Calu3 (cell line): Measurements from ENCODE around the gene RASL11A. TPM values are rescaled to one million over a fixed set of nuclear protein-coding genes. Genes with fewer than 3 reads are reported as not detected.

Source experiments
- BruUV-seq: library from RNA; stranded (reverse); fragments of 400-500 nt; replicated peaks from 2 replicates; lab custom pipeline; 2021; lab: Mats Ljungman, UMichigan
- CTCF ChIA-PET: fragments of 300-600 bp; sonication (Branson Sonifier 250); formaldehyde crosslinking; loops from one replicate; lab custom pipeline; 2022; ENCODE audit warnings: antibody characterized with exemption; lab: Charles Lee
- DNase-seq: peaks from one replicate; pipeline ENCODE4 v3.0.0; 2022
- H3K27ac Mint-ChIP-seq: one replicate; pipeline ENCODE4 v1.8.0; 2022; ENCODE audit warnings: mixed read lengths; ENCODE audit not compliant: unreplicated experiment
- H3K27me3 Mint-ChIP-seq: one replicate; pipeline ENCODE4 v1.8.0; 2022; ENCODE audit warnings: mixed read lengths; ENCODE audit not compliant: unreplicated experiment
- H3K36me3 Mint-ChIP-seq: one replicate; pipeline ENCODE4 v1.8.0; 2022; ENCODE audit warnings: mild to moderate bottlenecking, moderate library complexity, mixed read lengths; ENCODE audit not compliant: insufficient read depth, unreplicated experiment
- H3K4me1 Mint-ChIP-seq: one replicate; pipeline ENCODE4 v1.8.0; 2022; ENCODE audit warnings: mild to moderate bottlenecking, low read depth, mixed read lengths; ENCODE audit not compliant: unreplicated experiment
- H3K4me3 Mint-ChIP-seq: one replicate; pipeline ENCODE4 v1.8.0; 2022; ENCODE audit warnings: mild to moderate bottlenecking, low read depth, moderate library complexity, mixed read lengths; ENCODE audit not compliant: unreplicated experiment
- H3K9me3 Mint-ChIP-seq: one replicate; pipeline ENCODE4 v1.8.0; 2022; ENCODE audit warnings: low read depth, mixed read lengths; ENCODE audit not compliant: unreplicated experiment
- CTCF ChIP-seq: fragments of 200-600 bp; IDR thresholded peaks from one replicate; pipeline ENCODE4 v1.8.0; 2022; ENCODE audit warnings: antibody characterized with exemption; ENCODE audit not compliant: unreplicated experiment
- intact Hi-C: fragments of 100-400 bp; cut with micrococcal nuclease; formaldehyde crosslinking; loops from one replicate; pipeline ENCODE4 v1.10.0; 2022; ENCODE audit not compliant: unreplicated experiment
- total RNA-seq: library from RNA; stranded (reverse); gene quantifications from 2 replicates; pipeline ENCODE4 v1.2.3, GENCODE V29; 2022

Gene RASL11A
- total RNA-seq, 1 experiment from 2014 or later = 1.3 TPM

- no peak for DNase-seq
- no peak overlapping the region for H3K27ac Mint-ChIP-seq
- peaks cover 25% of the 10 kb centered on the region for H3K36me3 Mint-ChIP-seq
- no TSS peak for BruUV-seq
- intact Hi-C loops = no loop called here
- no peak overlapping the region for H3K4me3 Mint-ChIP-seq
- no peaks in the 10 kb centered on the region for H3K9me3 Mint-ChIP-seq
- TF ChIP-seq CTCF = no peak
- H3K27me3 Mint-ChIP-seq = no peaks in the 10 kb centered on the region
- peaks cover 12% of the 10 kb centered on the region for H3K4me1 Mint-ChIP-seq
- CTCF ChIA-PET = no interaction called here
Observed at GRCh38 chr13:27266917-27267316, 3.7 kb upstream of the RASL11A start.

DNA sequence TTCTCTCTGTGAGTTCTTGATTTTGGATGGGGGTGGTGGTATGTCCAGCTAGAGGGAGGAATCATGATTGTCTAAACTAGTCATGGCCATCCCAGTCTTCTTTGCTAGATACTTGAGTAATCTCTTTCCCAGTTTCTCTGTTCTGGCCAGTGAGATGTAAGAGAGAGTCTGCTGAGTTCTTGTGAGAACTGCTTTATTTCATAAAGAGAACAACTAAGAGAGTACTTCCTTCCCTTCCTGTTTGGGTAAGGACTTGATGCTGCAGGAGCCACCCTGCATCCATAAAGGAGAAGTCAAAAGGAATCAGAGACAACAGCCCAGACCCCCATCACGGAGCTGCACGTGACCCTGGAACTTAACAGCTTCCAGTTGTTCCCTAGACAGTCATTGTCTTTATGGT, 3.0 kb upstream of the RASL11A start:
- H3K4me1 Mint-ChIP-seq = peaks cover 15% of the 10 kb centered on the region
- intact Hi-C loops = no loop called here
- peaks cover 22% of the 10 kb centered on the region for H3K36me3 Mint-ChIP-seq
- CTCF ChIA-PET = no interaction called here
- TF ChIP-seq CTCF = no peak
- no peak for DNase-seq
- H3K4me3 Mint-ChIP-seq = no peak overlapping the region
- no peaks in the 10 kb centered on the region for H3K27me3 Mint-ChIP-seq
- no TSS peak for BruUV-seq
- no peaks in the 10 kb centered on the region for H3K9me3 Mint-ChIP-seq
- H3K27ac Mint-ChIP-seq = no peak overlapping the region

DNA sequence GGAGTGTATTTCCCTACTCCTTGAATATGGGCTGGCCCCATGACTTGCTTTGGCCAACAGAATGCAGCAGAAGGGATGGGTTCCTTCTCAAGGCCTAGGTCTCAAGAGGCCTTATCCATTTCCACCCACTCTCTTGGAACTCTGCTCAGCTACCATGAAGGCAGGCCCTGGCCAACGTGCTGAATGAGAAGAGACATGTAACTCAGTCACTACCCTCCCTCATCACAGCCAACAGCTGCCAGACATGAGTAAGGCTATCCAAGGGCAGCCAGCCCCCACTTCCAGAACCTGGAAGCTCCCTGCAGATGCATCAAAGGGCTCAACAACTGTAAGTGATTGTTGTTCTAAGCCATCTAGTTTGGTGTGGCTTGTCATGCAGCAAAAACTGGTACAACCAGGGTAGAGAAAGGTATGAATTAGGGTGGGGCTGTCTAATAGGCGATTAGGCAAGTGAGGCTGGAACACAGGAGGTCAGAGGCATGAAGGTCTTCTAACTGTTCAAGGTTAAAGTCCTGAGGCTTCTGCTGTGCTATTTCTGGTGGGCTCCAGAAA, 1.4 kb upstream of the RASL11A start:
- Mint-ChIP-seq H3K9me3 (no peaks in the 10 kb centered on the region), H3K36me3 (peaks cover 18% of the 10 kb centered on the region), H3K4me3 (no peak overlapping the region), H3K4me1 (peaks cover 15% of the 10 kb centered on the region), H3K27ac (no peak overlapping the region), H3K27me3 (peaks cover 8% of the 10 kb centered on the region)
- no TSS peak for BruUV-seq
- intact Hi-C loops = no loop called here
- CTCF ChIA-PET = no interaction called here
- DNase-seq = no peak
- TF ChIP-seq CTCF = no peak

GRCh38 chr13:27271570-27272096, 1.0 kb downstream of the RASL11A start:
- H3K9me3 Mint-ChIP-seq = no peaks in the 10 kb centered on the region
- CTCF ChIA-PET = interaction anchor here (0.6 kb wide), 1 partner anchor 554 kb away, joined by 6 read pairs; no protein-coding TSS in a partner anchor
- no TSS peak for BruUV-seq
- no peak for DNase-seq
- peak overlapping the region; percentile 77 for H3K4me3 Mint-ChIP-seq
- peaks cover 18% of the 10 kb centered on the region for H3K36me3 Mint-ChIP-seq
- peaks cover 29% of the 10 kb centered on the region for H3K27me3 Mint-ChIP-seq
- no peak for TF ChIP-seq CTCF
- peaks cover 15% of the 10 kb centered on the region for H3K4me1 Mint-ChIP-seq
- intact Hi-C loops = loop anchor here (5.0 kb wide), 1 partner anchor 99 kb away; the partner anchor contains the start of gene USP12
- H3K27ac Mint-ChIP-seq = peak overlapping the region; percentile 56
